Nephron progenitor cell (in vitro differentiated cells): Measurements from ENCODE around the gene PRR23E.
A peak's percentile ranks its signal among the peaks of the same experiment; 100 is the strongest.

Source experiments
- DNase-seq: peaks from one replicate; pipeline ENCODE4 v3.0.0; 2021
- H3K27ac Mint-ChIP-seq: 2 replicates; pipeline ENCODE4 v1.8.0; 2021; ENCODE audit warnings: mild to moderate bottlenecking, moderate library complexity, mixed read lengths
- H3K27me3 Mint-ChIP-seq: 2 replicates; pipeline ENCODE4 v1.8.0; 2021; ENCODE audit warnings: mild to moderate bottlenecking, low read depth, mixed read lengths; ENCODE audit not compliant: poor library complexity
- H3K36me3 Mint-ChIP-seq: 2 replicates; pipeline ENCODE4 v1.8.0; 2021; ENCODE audit warnings: low read depth, mixed read lengths
- H3K4me1 Mint-ChIP-seq: 2 replicates; pipeline ENCODE4 v1.8.0; 2021; ENCODE audit warnings: mixed read lengths
- H3K4me3 Mint-ChIP-seq: 2 replicates; pipeline ENCODE4 v1.8.0; 2021; ENCODE audit warnings: mild to moderate bottlenecking, moderate library complexity, mixed read lengths
- H3K9me3 Mint-ChIP-seq: 2 replicates; pipeline ENCODE4 v1.8.0; 2021; ENCODE audit warnings: mild to moderate bottlenecking, moderate library complexity, mixed read lengths
- TF ChIP-seq, protein P1 (sequence below): fragments of 200-600 bp; sonication (generic); IDR thresholded peaks from 2 replicates; pipeline ENCODE4 v1.5.0; 2021; ENCODE audit warnings: antibody characterized with exemption

Gene PRR23E

DNA sequence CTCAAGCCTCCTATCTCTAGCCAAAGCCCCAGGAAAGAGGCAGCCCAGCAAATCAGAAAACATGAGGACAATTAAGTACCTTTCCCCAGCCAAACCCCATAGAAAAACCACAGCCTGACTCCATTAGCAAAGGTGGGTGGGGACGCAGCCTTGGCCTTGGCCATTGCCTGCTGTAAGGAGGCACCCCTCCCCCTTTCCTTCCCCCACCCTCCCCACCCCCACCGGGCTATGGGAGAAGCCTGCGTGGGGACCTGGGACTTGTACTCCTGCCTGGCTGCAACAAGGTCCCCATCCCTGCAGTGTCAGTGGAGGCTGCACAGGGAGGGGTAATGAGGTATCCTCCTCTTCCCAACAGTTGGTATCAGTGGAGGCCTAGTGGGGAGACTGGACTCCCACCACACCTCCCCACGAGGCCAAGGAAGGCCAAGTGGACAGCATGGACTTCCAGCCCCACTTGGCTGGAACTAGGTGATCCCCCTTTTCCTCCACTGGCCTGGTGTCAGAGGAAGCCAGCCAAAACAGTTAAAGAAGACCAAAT, 20.5 kb downstream of the PRR23E start:
- no peaks in the 10 kb centered on the region for H3K36me3 Mint-ChIP-seq
- no peaks in the 10 kb centered on the region for H3K9me3 Mint-ChIP-seq
- TF ChIP-seq, protein P1, sequence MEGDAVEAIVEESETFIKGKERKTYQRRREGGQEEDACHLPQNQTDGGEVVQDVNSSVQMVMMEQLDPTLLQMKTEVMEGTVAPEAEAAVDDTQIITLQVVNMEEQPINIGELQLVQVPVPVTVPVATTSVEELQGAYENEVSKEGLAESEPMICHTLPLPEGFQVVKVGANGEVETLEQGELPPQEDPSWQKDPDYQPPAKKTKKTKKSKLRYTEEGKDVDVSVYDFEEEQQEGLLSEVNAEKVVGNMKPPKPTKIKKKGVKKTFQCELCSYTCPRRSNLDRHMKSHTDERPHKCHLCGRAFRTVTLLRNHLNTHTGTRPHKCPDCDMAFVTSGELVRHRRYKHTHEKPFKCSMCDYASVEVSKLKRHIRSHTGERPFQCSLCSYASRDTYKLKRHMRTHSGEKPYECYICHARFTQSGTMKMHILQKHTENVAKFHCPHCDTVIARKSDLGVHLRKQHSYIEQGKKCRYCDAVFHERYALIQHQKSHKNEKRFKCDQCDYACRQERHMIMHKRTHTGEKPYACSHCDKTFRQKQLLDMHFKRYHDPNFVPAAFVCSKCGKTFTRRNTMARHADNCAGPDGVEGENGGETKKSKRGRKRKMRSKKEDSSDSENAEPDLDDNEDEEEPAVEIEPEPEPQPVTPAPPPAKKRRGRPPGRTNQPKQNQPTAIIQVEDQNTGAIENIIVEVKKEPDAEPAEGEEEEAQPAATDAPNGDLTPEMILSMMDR = no peak
- H3K4me3 Mint-ChIP-seq = no peak overlapping the region
- no peak for DNase-seq
- H3K27ac Mint-ChIP-seq = no peak overlapping the region
- peaks cover 27% of the 10 kb centered on the region for H3K27me3 Mint-ChIP-seq
- H3K4me1 Mint-ChIP-seq = peaks cover 19% of the 10 kb centered on the region

DNA sequence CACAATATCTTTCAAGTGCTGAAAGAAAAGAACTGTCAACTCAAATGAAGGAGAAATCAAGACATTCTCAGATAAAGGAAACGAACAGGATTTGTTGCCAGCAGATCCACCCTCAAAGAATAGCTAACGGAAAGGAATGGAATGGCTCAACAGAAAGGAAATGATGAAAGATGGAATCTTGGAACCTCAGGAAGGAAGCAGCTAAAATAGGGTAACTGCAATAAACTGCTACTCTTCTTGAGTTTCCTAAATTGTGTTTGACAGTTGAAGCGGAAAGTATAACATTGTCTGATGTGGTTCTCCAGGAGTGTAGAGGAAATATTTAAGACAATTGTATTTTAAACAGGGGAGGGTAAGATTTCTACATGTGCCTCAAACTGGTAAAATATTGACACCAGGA, 22.0 kb downstream of the PRR23E start:
- no peaks in the 10 kb centered on the region for H3K36me3 Mint-ChIP-seq
- no peak for DNase-seq

DNA sequence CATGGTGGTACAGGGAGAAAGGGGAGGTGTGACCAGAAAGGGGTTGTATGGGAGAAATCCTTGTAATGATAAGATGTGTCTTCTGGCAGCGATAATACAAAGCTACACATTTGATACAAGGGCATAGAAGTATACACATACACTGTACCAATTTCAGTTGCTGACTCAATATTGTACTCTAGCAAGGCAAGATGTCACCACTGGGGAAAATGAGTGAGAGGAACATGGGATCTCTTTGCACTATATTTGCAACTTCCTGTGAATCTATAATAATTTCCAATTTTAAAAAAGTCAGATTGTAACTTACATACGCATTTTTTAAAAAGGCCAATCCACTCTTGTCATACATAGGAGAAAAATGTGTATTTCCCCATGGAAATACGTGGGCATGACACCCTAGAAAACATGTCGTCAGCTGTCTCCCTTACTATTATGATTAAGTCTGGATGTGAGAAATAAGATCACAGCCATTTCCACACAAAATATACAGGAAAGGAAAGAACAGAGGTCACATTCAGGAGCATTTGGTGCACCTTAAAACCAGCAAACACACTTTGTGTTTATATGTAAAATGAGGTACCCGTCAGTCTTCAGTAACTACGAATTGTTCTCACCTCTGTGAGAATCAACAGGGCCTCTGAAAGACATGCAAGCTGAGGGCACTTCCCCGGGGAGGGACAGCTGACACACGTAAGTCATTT, 22.9 kb downstream of the PRR23E start:
- DNase-seq = no peak
- Mint-ChIP-seq H3K27ac (no peak overlapping the region), H3K4me1 (peaks cover 25% of the 10 kb centered on the region), H3K36me3 (no peaks in the 10 kb centered on the region), H3K27me3 (peaks cover 33% of the 10 kb centered on the region), H3K9me3 (no peaks in the 10 kb centered on the region), H3K4me3 (no peak overlapping the region)
- TF ChIP-seq, protein P1 = no peak

More for the DNA sequence above, 22.0 kb downstream of the PRR23E start:
- Mint-ChIP-seq H3K4me3 (no peak overlapping the region), H3K9me3 (no peaks in the 10 kb centered on the region), H3K27me3 (peaks cover 27% of the 10 kb centered on the region), H3K4me1 (peaks cover 19% of the 10 kb centered on the region), H3K27ac (peak overlapping the region; percentile 14)
- TF ChIP-seq, protein P1 = no peak

DNA sequence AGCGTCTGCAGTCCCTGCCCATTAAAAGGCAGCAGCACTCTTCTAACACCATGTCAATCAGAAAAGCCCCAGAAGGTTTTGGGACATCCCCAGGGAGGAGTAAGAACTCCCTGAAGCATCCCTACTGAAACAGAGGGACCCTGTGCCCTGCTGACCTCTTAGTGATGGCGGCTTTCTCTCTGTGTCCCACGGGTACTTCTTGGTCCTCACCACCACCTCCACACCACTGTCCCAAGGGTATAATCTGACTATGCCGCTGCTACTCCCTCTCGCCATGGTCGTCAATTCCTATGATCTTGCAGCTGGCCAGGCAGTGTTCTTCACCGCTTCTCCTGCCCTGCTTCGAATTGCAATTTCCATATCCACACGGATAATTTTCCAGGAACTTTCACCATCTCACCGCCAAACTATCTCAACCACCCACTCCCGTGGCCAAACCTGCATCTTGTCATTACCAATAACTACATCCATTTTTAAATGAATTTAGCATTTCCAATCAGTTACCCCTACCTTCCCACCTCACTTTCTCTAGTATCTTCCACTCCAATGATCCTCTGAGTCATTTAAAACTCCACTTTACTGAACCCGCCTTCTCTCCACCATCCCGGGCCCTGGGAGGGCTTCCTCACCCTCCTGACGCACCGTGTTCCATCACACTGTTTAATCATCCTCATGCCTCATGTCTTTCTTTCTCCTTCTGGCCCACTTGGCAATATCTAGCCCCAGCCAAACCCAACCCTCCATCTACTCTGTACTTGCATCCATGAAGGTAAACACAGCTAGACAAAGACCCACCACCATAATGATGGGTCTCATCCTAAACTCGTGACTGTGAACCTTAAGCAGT, 23.7 kb downstream of the PRR23E start:
- no peak for DNase-seq
- Mint-ChIP-seq H3K27me3 (peaks cover 31% of the 10 kb centered on the region), H3K36me3 (no peaks in the 10 kb centered on the region), H3K9me3 (no peaks in the 10 kb centered on the region), H3K4me1 (peaks cover 33% of the 10 kb centered on the region), H3K27ac (no peak overlapping the region), H3K4me3 (no peak overlapping the region)
- TF ChIP-seq, protein P1 = no peak

DNA sequence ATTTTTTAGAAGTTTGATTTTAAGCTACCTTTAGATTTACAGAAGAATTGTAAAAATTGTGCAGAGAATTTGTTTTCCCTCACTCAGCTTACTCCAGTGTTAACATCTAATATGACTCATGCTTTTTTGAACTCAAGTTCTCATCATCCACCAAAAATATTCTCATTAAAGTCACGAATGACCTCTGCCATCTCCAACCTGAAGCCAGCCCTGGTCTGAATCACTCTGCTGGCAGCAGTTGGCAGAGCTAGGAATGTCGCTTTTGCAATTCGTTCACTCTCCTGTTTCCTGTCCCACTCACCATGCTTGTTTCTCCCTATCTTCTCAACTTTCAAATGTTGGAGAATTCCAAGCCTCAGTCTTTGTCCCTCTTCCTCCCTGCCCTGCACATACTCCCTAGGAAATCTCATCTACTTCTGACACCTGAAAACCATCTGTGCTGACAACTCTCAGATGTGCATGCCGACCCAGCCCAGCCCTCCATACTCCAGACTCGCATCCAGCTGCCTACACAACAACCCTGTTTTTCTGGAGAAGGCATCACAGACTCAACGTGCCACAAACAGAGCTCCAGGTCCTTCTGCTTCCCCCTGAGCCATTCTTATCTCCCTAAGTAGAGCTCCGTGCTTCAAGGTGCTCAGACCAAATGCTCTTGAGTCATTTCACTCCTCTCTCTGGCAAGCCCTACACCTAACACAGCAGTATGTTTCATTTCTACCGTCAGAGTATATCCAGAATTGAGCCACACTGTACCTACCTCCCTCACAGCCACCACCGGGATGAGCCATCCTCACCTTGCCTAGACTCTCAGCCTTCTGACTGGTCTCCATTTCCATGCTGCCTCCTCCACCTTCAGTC, 24.9 kb downstream of the PRR23E start:
- TF ChIP-seq, protein P1 = no peak
- DNase-seq = no peak
- Mint-ChIP-seq H3K27ac (no peak overlapping the region), H3K36me3 (no peaks in the 10 kb centered on the region), H3K27me3 (peaks cover 33% of the 10 kb centered on the region), H3K4me1 (peaks cover 42% of the 10 kb centered on the region), H3K9me3 (no peaks in the 10 kb centered on the region), H3K4me3 (no peak overlapping the region)
